A673 (cell line): Measurements from ENCODE around the gene MTARC1. TPM values are rescaled to one million over a fixed set of nuclear protein-coding genes. Genes with fewer than 3 reads are reported as not detected.

Source experiments
- BruUV-seq: library from RNA; stranded (reverse); fragments of 400-500 nt; replicated peaks from 2 replicates; lab custom pipeline; 2021; lab: Mats Ljungman, UMichigan
- CTCF ChIA-PET: fragments of 300-600 bp; sonication (Branson Sonifier 250); formaldehyde crosslinking; loops from one replicate; lab custom pipeline; 2022; ENCODE audit warnings: antibody characterized with exemption; lab: Charles Lee
- POLR2A ChIA-PET: fragments of 300-600 bp; sonication (Branson Sonifier 250); formaldehyde crosslinking; loops from one replicate; lab custom pipeline; 2022; ENCODE audit warnings: antibody characterized with exemption; ENCODE audit not compliant: low non-redundant PET; lab: Charles Lee
- DNase-seq: peaks from one replicate; pipeline ENCODE4 v3.0.0-alpha.2; 2015; ENCODE audit warnings: low spot score
- H3K27ac ChIP-seq: fragments of 200-600 bp; sonication (generic); 2 replicates; pipeline ENCODE4 v1.5.1; 2016; ENCODE audit warnings: mixed run types, low read depth, mild to moderate bottlenecking, mixed read lengths, antibody characterized with exemption, low read length; ENCODE audit not compliant: poor library complexity, severe bottlenecking
- H3K27me3 ChIP-seq: fragments of 200-600 bp; sonication (generic); replicated peaks from 2 replicates; pipeline ENCODE4 v1.6.1; 2017; ENCODE audit warnings: mixed run types, low read depth, mild to moderate bottlenecking, mixed read lengths, antibody characterized with exemption, low read length; ENCODE audit not compliant: insufficient read depth, poor library complexity
- H3K36me3 ChIP-seq: fragments of 200-600 bp; sonication (generic); 2 replicates; pipeline ENCODE4 v1.6.1; 2016; ENCODE audit warnings: mixed run types, mild to moderate bottlenecking, mixed read lengths, antibody characterized with exemption, low read length; ENCODE audit not compliant: insufficient read depth, poor library complexity, severe bottlenecking
- H3K4me1 ChIP-seq: fragments of 200-600 bp; sonication (generic); 2 replicates; pipeline ENCODE4 v1.6.1; 2017; ENCODE audit warnings: mixed run types, mild to moderate bottlenecking, mixed read lengths, antibody characterized with exemption, low read length; ENCODE audit not compliant: insufficient read depth, poor library complexity, severe bottlenecking
- H3K4me3 ChIP-seq: fragments of 200-600 bp; sonication (generic); 2 replicates; pipeline ENCODE4 v1.5.1; 2016; ENCODE audit warnings: low read depth, mixed run types, mild to moderate bottlenecking, mixed read lengths, low read length; ENCODE audit not compliant: poor library complexity, severe bottlenecking
- H3K9me3 ChIP-seq: fragments of 200-600 bp; sonication (generic); 2 replicates; pipeline ENCODE4 v1.6.1; 2016; ENCODE audit warnings: mixed run types, low read depth, mild to moderate bottlenecking, mixed read lengths, antibody characterized with exemption, low read length; ENCODE audit not compliant: poor library complexity, severe bottlenecking
- CTCF ChIP-seq: fragments of 300-800, 200-600 bp; sonication (generic); conservative IDR thresholded peaks from 2 replicates; pipeline ENCODE4 v1.5.1; 2017; ENCODE audit warnings: low read depth, mild to moderate bottlenecking, antibody characterized with exemption, low read length, moderate library complexity, mixed read lengths
- EZH2 ChIP-seq: fragments of 200-600 bp; sonication (generic); IDR thresholded peaks from 2 replicates; pipeline ENCODE4 v1.6.1; 2017; ENCODE audit warnings: borderline replicate concordance, low read depth, mild to moderate bottlenecking, mixed read lengths, antibody characterized with exemption, low read length; ENCODE audit not compliant: poor library complexity, severe bottlenecking
- intact Hi-C: fragments of 100-400 bp; cut with micrococcal nuclease; formaldehyde crosslinking; loops from one replicate; pipeline ENCODE4 v1.10.0; 2022; ENCODE audit not compliant: unreplicated experiment
- total RNA-seq: library from RNA; stranded (reverse); gene quantifications from 2 replicates; pipeline ENCODE4 v1.2.3, GENCODE V29; 2021

The MTARC1 gene
- total RNA-seq, 1 experiment from 2014 or later = 0.43 TPM

GRCh38 chr1:220742520-220742919 is 44.2 kb upstream of the MTARC1 start:
- Histone ChIP-seq H3K4me1 (no peaks in the 10 kb centered on the region), H3K4me3 (no peak overlapping the region), H3K36me3 (no peaks in the 10 kb centered on the region), H3K9me3 (no peaks in the 10 kb centered on the region), H3K27ac (no peak overlapping the region), H3K27me3 (peaks cover 14% of the 10 kb centered on the region)
- intact Hi-C loops = no loop called here
- POLR2A ChIA-PET = no interaction called here
- DNase-seq = no peak
- CTCF ChIA-PET = no interaction called here
- no peak for TF ChIP-seq CTCF
- no peak for TF ChIP-seq EZH2
- BruUV-seq = no TSS peak

- Histone ChIP-seq H3K27ac (no peak overlapping the region), H3K9me3 (no peaks in the 10 kb centered on the region), H3K4me3 (no peak overlapping the region), H3K36me3 (no peaks in the 10 kb centered on the region), H3K4me1 (no peaks in the 10 kb centered on the region), H3K27me3 (peaks cover 34% of the 10 kb centered on the region)
- no peak for DNase-seq
- no TSS peak for BruUV-seq
- ChIA-PET CTCF (no interaction called here), POLR2A (no interaction called here)
- no peak for TF ChIP-seq EZH2
- TF ChIP-seq CTCF = no peak
- intact Hi-C loops = no loop called here
These were observed 39.9 kb upstream of the MTARC1 start for GRCh38 chr1:220746851-220747250.

GRCh38 chr1:220747437-220748088 is 39.1 kb upstream of the MTARC1 start:
- CTCF ChIA-PET = interaction anchor here (1.9 kb wide), 1 partner anchor 14 kb away, joined by 6 read pairs; no protein-coding TSS in a partner anchor
- no TSS peak for BruUV-seq
- Histone ChIP-seq H3K4me3 (no peak overlapping the region), H3K27me3 (peaks cover 34% of the 10 kb centered on the region), H3K36me3 (no peaks in the 10 kb centered on the region), H3K27ac (no peak overlapping the region), H3K9me3 (no peaks in the 10 kb centered on the region), H3K4me1 (no peaks in the 10 kb centered on the region)
- POLR2A ChIA-PET = interaction anchor here (0.6 kb wide), 1 partner anchor 616 kb away, joined by 13 read pairs; no protein-coding TSS in a partner anchor
- intact Hi-C loops = no loop called here
- DNase-seq = no peak
- TF ChIP-seq EZH2 (no peak), CTCF (no peak)
